Stimulated activated CD4-positive, alpha-beta T cell treated with anti-CD3 and anti-CD28 coated beads, Interleukin-4, amount 100 ng/mL, for 1 hour (primary cell): ENCODE measurements around the gene ZNHIT6.
"Not testable (repeated sequence)": the region's sequence is repeated elsewhere in the genome, so short reads cannot be mapped to it uniquely, and the experiment has no call there.

ENCODE experiments used
- DNase-seq: peaks from one replicate; pipeline ENCODE4 v3.0.0-alpha.2; 2020

The ZNHIT6 gene

GRCh38 chr1:85665932-85666331 lies 42.3 kb downstream of the ZNHIT6 start:
- no peak for DNase-seq

DNA sequence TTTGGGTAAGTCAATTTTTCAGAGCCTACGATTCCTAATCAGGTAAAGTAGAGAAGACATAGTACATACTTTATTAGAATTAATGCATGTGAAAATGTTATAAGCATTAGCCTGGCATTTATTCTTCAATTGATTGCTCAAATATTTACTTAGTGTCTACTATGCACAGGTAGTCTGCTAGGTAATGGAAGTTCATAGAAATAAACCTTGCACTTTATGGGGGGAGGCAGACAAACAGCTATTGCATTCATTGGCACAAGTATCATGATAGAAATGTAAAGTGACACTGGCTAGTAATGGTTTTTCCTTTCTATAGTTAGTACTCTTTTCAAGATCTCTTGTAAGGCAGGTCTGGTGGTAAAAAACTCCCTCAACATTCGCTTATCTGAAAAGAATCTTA lies 44.9 kb downstream of the ZNHIT6 start:
- no peak for DNase-seq

DNA sequence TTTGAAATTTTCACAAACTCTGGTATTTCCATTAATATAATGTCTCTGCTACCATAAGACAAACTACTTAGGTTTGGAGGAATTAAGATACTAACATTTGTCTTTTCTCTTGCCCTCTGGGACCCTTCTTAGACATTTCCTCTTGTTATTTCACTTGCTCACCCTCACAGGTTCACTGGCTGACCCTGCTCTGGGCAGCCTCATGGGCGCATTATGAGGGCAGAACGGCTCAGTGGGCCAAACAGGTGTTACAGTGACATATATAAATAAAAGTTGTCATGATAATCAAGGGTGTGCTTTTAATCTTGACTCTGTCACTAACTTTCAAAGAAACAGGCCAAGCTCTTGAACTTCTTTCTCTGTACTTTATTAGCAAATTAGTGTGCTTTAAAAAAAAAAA lies 46.5 kb downstream of the ZNHIT6 start:
- no peak for DNase-seq

- DNase-seq, result no peak
Observed at GRCh38 chr1:85660541-85660940, 47.7 kb downstream of the ZNHIT6 start.

- no peak for DNase-seq
Observed at GRCh38 chr1:85659174-85659573, 49.1 kb downstream of the ZNHIT6 start.

- no peak for DNase-seq
Observed at GRCh38 chr1:85656948-85657347, 51.3 kb downstream of the ZNHIT6 start.

DNA sequence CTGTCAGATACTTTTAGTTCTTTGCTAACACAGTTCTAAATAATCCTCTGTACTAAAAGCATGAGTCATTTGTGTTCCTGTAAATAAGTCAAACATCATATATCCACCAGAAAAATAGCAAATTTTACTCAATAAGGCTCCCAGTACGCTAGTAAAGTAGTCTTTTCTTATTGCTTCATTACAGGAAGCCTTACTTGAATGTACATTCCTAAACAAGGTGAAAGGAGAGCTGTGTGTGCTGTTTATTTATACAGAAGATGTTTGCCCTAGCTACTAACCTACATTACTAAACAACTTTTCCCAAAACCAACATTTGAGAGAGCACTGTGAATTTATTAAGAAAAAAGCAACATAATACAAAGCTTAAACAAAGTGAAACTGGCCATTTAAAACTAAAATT lies 52.0 kb downstream of the ZNHIT6 start:
- DNase-seq, result no peak

DNA sequence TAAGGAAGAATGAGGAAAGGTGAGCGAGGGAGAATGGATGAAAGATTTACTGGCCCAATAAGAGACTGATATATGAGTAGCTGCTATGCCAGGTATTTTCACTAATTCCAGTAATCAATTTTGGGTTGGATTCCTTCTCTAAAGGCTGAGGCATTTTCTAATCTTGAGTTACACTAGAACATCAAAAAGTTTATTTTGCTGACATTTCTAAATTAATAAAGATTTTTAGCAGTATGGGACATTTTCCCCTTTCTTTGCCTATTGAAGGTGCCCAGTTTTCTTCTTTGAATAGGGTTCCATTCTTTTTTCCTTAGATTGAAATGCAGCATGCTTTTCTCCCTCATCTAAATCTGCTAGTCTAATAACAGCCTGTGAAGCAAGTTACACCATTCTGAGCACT lies 52.9 kb downstream of the ZNHIT6 start:
- no peak for DNase-seq

GRCh38 chr1:85654066-85654782 lies 54.0 kb downstream of the ZNHIT6 start:
- DNase-seq, result no peak

DNA sequence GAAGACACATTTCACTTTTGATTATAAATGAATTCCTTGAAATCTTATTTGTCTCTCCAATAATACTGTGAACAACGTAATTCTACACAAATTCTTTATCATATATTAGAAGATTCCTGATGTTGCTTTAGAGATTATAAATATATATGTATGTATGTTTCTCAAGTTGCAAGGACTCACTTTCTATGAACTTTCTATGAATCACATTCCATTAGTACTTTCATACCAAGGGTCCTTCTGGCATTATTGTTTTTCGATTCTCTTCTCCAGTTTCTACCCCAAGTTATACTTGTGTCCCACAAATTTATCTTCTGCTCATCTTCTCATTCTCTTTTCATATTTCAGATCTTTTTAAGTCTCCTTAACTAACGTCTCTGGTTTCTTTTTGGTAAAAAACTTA lies 55.9 kb downstream of the ZNHIT6 start:
- no peak for DNase-seq

DNA sequence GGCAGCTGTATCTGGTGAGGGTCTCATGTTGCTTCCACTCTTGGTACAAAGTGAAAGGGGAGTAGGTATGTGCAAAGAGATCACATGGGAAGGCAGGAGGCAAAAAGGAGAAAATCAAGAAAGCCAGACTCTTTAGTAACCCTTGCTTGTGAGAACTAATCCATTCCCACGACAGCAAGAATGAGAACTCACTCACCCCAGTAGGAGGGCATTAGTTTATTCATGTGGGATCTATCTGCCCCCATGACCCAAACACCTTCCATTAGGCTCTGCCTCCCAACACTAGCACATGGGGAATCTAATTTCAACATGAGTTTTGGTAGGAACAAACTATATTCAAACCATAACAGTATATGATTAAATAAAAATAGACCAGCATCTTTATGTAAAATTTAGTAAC lies 57.6 kb downstream of the ZNHIT6 start:
- DNase-seq, result no peak

GRCh38 chr1:85649591-85649990 lies 58.6 kb downstream of the ZNHIT6 start:
- no peak for DNase-seq

DNA sequence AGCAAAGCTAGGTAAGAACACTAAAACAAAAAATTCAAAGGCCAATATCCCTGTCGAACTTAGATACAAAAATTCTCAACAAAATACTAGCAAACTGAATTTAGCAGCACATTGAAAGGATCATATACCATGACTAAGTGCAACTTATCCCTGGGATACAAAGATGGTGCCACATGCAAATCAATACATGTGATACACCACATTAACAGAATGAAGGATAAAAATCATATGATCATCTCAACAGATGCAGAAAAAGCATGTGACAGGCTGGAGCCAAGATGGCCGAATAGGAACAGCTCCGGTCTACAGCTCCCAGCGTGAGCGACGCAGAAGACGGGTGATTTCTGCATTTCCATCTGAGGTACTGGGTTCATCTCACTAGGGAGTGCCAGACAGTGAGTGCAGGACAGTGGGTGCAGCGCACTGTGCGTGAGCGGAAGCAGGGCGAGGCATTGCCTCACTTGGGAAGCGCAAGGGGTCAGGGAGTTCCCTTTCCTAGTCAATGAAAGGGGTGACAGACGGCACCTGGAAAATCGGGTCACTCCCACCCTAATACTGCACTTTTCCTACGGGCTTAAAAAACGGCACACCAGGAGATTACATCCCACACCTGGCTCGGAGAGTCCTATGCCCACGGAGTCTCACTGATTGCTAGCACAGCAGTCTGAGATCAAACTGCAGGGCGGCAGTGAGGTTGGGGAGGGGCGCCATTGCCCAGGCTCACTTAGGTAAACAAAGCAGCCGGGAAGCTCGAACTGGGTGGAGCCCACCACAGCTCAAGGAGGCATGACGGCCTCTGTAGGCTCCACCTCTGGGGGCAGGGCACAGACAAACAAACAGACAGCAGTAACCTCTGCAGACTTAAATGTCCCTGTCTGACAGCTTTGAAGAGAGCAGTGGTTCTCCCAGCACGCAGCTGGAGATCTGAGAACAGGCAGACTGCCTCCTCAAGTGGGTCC lies 66.4 kb downstream of the ZNHIT6 start:
- not testable (repeated sequence) for DNase-seq

DNA sequence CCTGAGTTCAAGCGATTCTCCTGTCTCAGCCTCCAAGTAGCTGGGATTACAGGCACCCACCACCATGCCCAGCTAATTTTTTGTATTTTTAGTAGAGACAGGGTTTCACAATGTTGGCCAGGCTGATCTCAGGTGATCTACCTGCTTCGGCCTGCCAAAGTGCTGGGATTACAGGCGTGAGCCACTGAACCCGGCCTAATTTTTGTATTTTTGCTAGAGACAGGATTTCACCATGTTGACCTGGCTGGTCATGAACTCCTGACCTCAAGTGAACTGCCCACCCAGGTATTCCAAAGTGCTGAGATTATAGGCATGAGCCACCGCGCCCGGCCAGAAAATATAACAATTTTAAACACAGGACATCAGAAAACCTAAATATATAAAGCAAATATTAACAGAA lies 68.3 kb downstream of the ZNHIT6 start:
- not testable (repeated sequence) for DNase-seq

DNA sequence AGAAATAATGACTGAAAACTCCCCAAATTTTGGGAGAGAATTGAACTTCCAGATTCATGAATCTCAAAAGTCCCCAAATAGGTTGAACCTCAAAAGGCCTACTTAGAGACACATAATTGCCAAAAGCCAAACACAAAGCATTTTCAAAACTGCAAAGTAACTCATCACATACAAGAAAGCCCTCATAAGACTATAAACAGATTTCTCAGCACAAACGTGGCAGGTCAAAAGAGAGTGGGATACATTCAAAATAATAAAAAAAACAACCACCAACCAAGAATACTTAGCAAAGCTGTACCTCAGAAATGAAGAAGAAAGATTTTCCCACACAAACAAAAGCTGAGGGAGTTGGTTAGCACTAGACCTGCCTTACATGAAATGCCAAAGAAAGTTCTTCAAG lies 69.8 kb downstream of the ZNHIT6 start:
- no peak for DNase-seq

DNA sequence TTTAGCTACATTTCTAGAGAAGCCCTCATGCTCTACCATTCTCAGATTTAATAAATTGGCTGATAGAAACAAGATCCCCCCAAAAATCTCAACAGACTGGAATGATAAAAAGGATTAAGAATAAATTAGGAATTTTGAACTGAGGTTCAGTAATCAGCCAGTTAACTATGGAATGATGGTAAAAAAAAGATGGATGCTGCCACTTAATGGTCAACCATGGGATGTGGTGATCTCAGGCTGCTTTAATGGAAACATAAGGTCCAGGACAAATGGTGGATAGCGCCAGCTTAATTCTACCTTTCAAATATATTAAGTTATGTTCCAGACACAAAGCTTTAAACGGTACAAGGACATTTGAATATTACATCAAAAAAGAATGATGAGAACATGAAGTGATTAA lies 77.7 kb downstream of the ZNHIT6 start:
- DNase-seq, result no peak

- DNase-seq, result no peak
Observed at GRCh38 chr1:85629532-85629920, 78.7 kb downstream of the ZNHIT6 start.

DNA sequence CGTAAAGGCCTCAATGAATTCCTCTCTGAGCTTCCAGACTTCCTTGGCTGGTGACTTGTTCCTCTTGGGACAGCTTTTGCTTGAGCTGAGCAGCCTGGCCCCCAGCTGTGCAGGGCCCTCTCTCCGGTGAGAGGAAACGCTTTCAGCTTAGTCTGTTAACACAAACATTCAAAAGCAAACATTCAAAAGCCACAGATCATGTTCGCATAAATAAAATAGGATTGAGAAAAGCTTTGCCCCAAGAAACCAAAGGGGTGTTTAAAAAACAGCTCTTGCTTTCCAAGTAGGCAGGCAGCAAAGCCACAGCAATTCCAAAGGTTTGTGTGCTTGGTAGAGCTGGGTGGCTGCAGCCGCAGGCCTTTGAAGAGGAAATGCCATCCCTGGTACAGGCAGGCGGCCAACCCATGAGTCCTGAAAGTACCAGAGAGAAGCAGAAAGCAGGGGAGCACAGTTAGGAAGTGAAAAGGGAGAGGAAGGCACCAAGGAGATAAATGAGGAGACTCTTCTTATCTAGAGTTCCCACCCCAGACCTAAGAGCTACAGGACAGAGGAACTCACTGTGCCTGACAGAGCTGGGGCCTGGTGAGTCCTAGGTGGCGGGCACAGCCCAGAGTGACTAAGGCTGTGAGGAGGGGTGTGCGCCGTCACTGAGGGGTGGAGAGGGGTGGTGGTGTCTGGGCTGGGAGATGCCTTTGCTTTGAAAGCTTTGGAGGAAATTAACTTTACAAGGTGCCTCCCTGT lies 79.3 kb downstream of the ZNHIT6 start:
- DNase-seq, result no peak

DNA sequence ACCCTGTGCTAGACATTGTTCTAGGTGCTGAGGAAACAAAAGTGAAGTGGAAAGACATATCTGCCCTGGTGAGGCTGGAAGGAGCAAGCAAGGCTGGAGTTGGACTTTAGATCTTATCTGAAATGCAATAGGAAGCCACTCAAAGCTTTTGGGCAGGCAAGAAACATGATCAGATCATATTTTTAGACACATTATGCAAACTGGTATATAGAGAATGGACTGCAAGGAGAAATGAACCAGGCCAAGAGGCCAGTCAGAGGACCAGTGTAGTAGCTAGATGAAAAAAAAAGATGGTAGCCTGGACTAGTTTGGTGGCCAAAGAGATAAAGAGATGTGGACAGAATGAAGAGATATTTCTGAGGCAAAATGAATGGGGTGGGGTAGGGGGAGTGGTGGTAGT lies 81.4 kb downstream of the ZNHIT6 start:
- no peak for DNase-seq

DNA sequence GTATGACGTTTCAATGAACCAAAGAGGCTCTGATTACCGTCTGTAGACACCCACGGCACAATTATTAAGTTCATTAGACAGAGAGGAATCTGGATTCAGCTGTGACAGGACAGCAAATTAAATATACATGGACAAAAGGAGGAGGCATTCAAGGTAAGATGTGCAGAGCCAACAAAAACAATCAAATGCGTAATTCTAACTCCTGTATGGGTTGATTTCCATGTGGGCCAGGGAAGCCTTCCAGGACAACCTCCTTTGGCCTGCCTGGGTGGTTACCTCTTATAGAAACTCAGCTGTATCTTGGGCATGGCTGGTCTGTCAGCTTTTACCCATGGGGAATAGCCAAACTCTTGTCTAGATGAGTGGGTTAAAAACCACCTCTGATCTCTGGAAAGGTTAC lies 83.9 kb downstream of the ZNHIT6 start:
- no peak for DNase-seq

- DNase-seq, result no peak
Observed at GRCh38 chr1:85623061-85623471, 85.2 kb downstream of the ZNHIT6 start.

DNA sequence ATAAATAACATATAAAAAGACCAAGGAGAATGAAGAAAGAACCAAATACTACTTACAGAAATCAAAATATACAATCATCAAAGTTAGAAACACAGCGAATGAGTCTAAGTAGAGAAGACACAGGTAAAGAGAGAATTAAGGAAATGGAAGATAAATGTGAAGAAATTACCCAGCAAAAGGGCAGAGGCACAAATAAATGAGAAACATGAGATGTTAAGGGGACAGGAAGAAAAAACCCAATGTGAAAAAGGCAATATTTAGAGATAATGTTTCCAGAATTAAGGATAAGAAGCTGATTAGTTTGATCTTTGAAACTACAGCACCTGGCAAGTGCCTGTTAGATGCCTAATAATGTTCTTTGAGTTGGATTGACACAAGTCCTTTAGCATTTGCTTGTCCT lies 86.8 kb downstream of the ZNHIT6 start:
- DNase-seq, result no peak

DNA sequence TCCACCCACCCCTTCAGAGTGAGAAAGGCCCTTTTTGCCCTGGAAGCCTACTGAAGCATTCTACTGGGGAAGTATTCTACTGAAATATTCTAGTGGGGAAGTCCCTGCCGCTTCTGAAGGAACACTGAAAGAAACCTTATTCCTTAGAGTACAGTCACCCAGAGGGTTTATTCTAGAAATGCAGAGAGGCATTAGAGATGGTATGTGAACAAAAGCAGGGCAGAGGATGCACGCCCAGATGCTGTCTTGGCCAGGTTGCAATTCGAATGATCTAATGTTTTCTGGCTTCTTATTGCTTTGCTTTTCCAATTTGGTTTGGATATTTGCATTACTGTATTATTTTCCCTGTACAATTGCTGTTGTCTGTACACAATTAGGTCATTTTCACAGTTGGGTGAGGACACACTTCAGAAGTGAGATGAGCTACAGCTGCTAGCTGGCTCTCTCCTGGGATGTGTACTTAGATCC lies 90.6 kb downstream of the ZNHIT6 start:
- no peak for DNase-seq
